ENCODE data around the gene FAM131B. TPM values are rescaled to one million over a fixed set of nuclear protein-coding genes. Genes with fewer than 3 reads are reported as not detected.

Gene FAM131B
- total RNA-seq, 1 experiment from 2014 or later = 25.3 TPM

- TF ChIP-seq NFYB (CRISPR knock-in tag; conservative IDR thresholded peaks at IDR 0.05; ENCODE audit: low read depth) (no peak), CREB1 (CRISPR knock-in tag; IDR thresholded peaks at IDR 0.05) (no peak), ZNF416 (CRISPR knock-in tag; IDR thresholded peaks at IDR 0.05) (0 out of 2 replicates have a peak, but pooled peaks have one; percentile 47)
- no peaks in the 10 kb centered on the region for H3K9me3 Mint-ChIP-seq
- ChIA-PET POLR2A (interaction anchor here (0.5 to 0.9 kb wide), 3 partner anchors 20 to 1081 kb away, joined by 3 to 9 read pairs (median 4); no protein-coding TSS in a partner anchor), CTCF (interaction anchor here (0.5 kb wide), 2 partner anchors 19 to 53 kb away, joined by 3 to 5 read pairs; no protein-coding TSS in a partner anchor)
- H3K27me3 Mint-ChIP-seq (ENCODE audit: low read depth) = no peaks in the 10 kb centered on the region
- ATAC-seq (no peak), DNase-seq (ENCODE audit: low spot score) (no peak)
- H3K4me1 Mint-ChIP-seq = peaks cover 17% of the 10 kb centered on the region
- H3K4me3 Mint-ChIP-seq = no peak overlapping the region
- peaks cover 29% of the 10 kb centered on the region for H3K36me3 Mint-ChIP-seq
- H3K27ac Mint-ChIP-seq = no peak overlapping the region
Measured at GRCh38 chr7:143385891-143386781, 23.6 kb upstream of the FAM131B start.

GRCh38 chr7:143384661-143385631 is 22.4 kb upstream of the FAM131B start:
- Mint-ChIP-seq H3K27me3 (ENCODE audit: low read depth) (no peaks in the 10 kb centered on the region), H3K9me3 (no peaks in the 10 kb centered on the region), H3K4me3 (no peak overlapping the region), H3K4me1 (peaks cover 15% of the 10 kb centered on the region), H3K36me3 (peaks cover 19% of the 10 kb centered on the region), H3K27ac (no peak overlapping the region)
- ATAC-seq = no peak
- ChIA-PET CTCF (interaction anchor here (0.6 to 1.6 kb wide), 6 partner anchors 21 to 69 kb away, joined by 3 to 5 read pairs (median 3); partner anchors contain the start of gene EPHA1), POLR2A (no interaction called here)
- DNase-seq (ENCODE audit: low spot score) = no peak
- TF ChIP-seq ZNF512 (CRISPR knock-in tag; IDR thresholded peaks at IDR 0.05; ENCODE audit: borderline replicate concordance) (no peak), GABPB1 (CRISPR knock-in tag; IDR thresholded peaks at IDR 0.05) (no peak), HMGA2 (CRISPR knock-in tag; IDR thresholded peaks at IDR 0.05) (no peak), NR1H2 (CRISPR knock-in tag; IDR thresholded peaks at IDR 0.05) (no peak), MYBL2 (CRISPR knock-in tag; IDR thresholded peaks at IDR 0.05) (no peak), AFF4 (CRISPR knock-in tag; IDR thresholded peaks at IDR 0.05; ENCODE audit: borderline replicate concordance) (no peak), STAT6 (CRISPR knock-in tag; conservative IDR thresholded peaks at IDR 0.05; ENCODE audit: low read depth) (no peak), USF1 (CRISPR knock-in tag; IDR thresholded peaks at IDR 0.05) (no peak), HMGXB4 (CRISPR knock-in tag; IDR thresholded peaks at IDR 0.05) (no peak), ATF1 (CRISPR knock-in tag; IDR thresholded peaks at IDR 0.05) (no peak), E2F4 (CRISPR knock-in tag; IDR thresholded peaks at IDR 0.05; ENCODE audit: borderline replicate concordance, low read depth) (no peak), TEAD4 (CRISPR knock-in tag; IDR thresholded peaks at IDR 0.05) (no peak), TEAD1 (CRISPR knock-in tag; IDR thresholded peaks at IDR 0.05) (no peak), SP1 (CRISPR knock-in tag; conservative IDR thresholded peaks at IDR 0.05) (no peak), KAT7 (CRISPR knock-in tag; IDR thresholded peaks at IDR 0.05; ENCODE audit: borderline replicate concordance) (no peak), ZNF138 (CRISPR knock-in tag; conservative IDR thresholded peaks at IDR 0.05) (no peak), MXD4 (CRISPR knock-in tag; IDR thresholded peaks at IDR 0.05; ENCODE audit: borderline replicate concordance) (no peak)
